OCI-LY1 (cell line): ENCODE measurements around the gene AWAT1.

Experiments used
- EZH2 ChIP-seq: fragments of 200-600 bp; sonication (generic), shearing (Covaris generic); IDR thresholded peaks from 2 replicates; pipeline ENCODE4 v1.8.0; 2017; ENCODE audit warnings: borderline replicate concordance, mixed run types, mild to moderate bottlenecking, antibody characterized with exemption, low read length, moderate library complexity, mixed read lengths
- TF ChIP-seq, protein P1 (sequence below): fragments of 200-600 bp; sonication (generic), shearing (Covaris generic); IDR thresholded peaks from 2 replicates; pipeline ENCODE4 v1.5.1; 2017; ENCODE audit warnings: mild to moderate bottlenecking, antibody characterized with exemption, low read length, moderate library complexity, mixed read lengths

- TF ChIP-seq, protein P1, sequence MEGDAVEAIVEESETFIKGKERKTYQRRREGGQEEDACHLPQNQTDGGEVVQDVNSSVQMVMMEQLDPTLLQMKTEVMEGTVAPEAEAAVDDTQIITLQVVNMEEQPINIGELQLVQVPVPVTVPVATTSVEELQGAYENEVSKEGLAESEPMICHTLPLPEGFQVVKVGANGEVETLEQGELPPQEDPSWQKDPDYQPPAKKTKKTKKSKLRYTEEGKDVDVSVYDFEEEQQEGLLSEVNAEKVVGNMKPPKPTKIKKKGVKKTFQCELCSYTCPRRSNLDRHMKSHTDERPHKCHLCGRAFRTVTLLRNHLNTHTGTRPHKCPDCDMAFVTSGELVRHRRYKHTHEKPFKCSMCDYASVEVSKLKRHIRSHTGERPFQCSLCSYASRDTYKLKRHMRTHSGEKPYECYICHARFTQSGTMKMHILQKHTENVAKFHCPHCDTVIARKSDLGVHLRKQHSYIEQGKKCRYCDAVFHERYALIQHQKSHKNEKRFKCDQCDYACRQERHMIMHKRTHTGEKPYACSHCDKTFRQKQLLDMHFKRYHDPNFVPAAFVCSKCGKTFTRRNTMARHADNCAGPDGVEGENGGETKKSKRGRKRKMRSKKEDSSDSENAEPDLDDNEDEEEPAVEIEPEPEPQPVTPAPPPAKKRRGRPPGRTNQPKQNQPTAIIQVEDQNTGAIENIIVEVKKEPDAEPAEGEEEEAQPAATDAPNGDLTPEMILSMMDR = no peak
- no peak for TF ChIP-seq EZH2
These were observed 18.0 kb downstream of the AWAT1 start for GRCh38 chrX:70252491-70252890.
